ENCODE results near the gene CTSW. TPM values are rescaled to one million over a fixed set of nuclear protein-coding genes. Genes with fewer than 3 reads are reported as not detected.
"Not testable (repeated sequence)": the region's sequence is repeated elsewhere in the genome, so short reads cannot be mapped to it uniquely, and the experiment has no call there.

Gene CTSW
- total RNA-seq, 1 experiment from 2014 or later = not detected

GRCh38 chr11:65891219-65892136 is 11.8 kb downstream of the CTSW start:
- no peak for DNase-seq
- peaks cover 26% of the 10 kb centered on the region for H3K4me1 ChIP-seq

GRCh38 chr11:65892137-65892540 is 12.5 kb downstream of the CTSW start:
- H3K27ac Mint-ChIP-seq (ENCODE audit: unreplicated experiment); BruUV-seq (replicated peaks); H3K9me3 ChIP-seq; H3K9me3 Mint-ChIP-seq (ENCODE audit: unreplicated experiment); H3K4me3 ChIP-seq (ENCODE audit: low read depth, low read length); CTCF ChIA-PET; H3K36me3 ChIP-seq (ENCODE audit: control insufficient read depth, insufficient read depth, low read length); H3K27me3 ChIP-seq (replicated peaks; ENCODE audit: control insufficient read depth, insufficient read depth, low read length); DNase-seq; intact Hi-C loops (cut with micrococcal nuclease; ENCODE audit: unreplicated experiment); H3K27me3 Mint-ChIP-seq (ENCODE audit: insufficient read depth, unreplicated experiment): not testable (repeated sequence)
- peak overlapping the region; percentile 82 for H3K4me3 Mint-ChIP-seq (ENCODE audit: unreplicated experiment)
- peaks cover 21% of the 10 kb centered on the region for H3K4me1 ChIP-seq
- H3K36me3 Mint-ChIP-seq (ENCODE audit: insufficient read depth, unreplicated experiment) = peaks cover 35% of the 10 kb centered on the region
- H3K4me1 Mint-ChIP-seq (ENCODE audit: low read depth, unreplicated experiment) = peaks cover 21% of the 10 kb centered on the region
- POLR2A ChIA-PET = interaction anchor here (2.5 kb wide), 1 partner anchor 7 kb away, joined by 27 read pairs; the partner anchor contains the start of gene FOSL1

More at GRCh38 chr11:65891219-65892136, 11.8 kb downstream of the CTSW start:
- peak overlapping the region; percentile 82 for H3K4me3 Mint-ChIP-seq (ENCODE audit: unreplicated experiment)
- H3K4me3 ChIP-seq (ENCODE audit: low read depth, low read length) = peak overlapping the region; percentile 81
- CTCF ChIA-PET = interaction anchor here (0.6 to 7.8 kb wide), 23 partner anchors 9 to 421 kb away, joined by 3 to 241 read pairs (median 5); partner anchors contain the start of genes BANF1, CFL1, EIF1AD and FOSL1
- no peaks in the 10 kb centered on the region for H3K9me3 ChIP-seq
- H3K27ac Mint-ChIP-seq (ENCODE audit: unreplicated experiment) = no peak overlapping the region
- H3K9me3 Mint-ChIP-seq (ENCODE audit: unreplicated experiment) = no peaks in the 10 kb centered on the region
- H3K27me3 ChIP-seq (replicated peaks; ENCODE audit: control insufficient read depth, insufficient read depth, low read length) = no peaks in the 10 kb centered on the region
- TF ChIP-seq CTCF (IDR thresholded peaks at IDR 0.05; ENCODE audit: insufficient read depth in 1 of 2, low read depth in 1 of 2, low read length in 1 of 2, severe bottlenecking in 1 of 2, unreplicated experiment in 1 of 2) = no peak
- H3K36me3 Mint-ChIP-seq (ENCODE audit: insufficient read depth, unreplicated experiment) = peaks cover 35% of the 10 kb centered on the region
- intact Hi-C loops (cut with micrococcal nuclease; ENCODE audit: unreplicated experiment) = loop anchor here (2.0 kb wide), 2 partner anchors 27 to 69 kb away; partner anchors contain the start of genes C11orf68, DRAP1 and SART1
- BruUV-seq (replicated peaks) = TSS peak; percentile 50
- H3K27me3 Mint-ChIP-seq (ENCODE audit: insufficient read depth, unreplicated experiment) = no peaks in the 10 kb centered on the region
- H3K36me3 ChIP-seq (ENCODE audit: control insufficient read depth, insufficient read depth, low read length) = no peaks in the 10 kb centered on the region
- POLR2A ChIA-PET = interaction anchor here (0.6 to 2.5 kb wide), 11 partner anchors 8 to 725 kb away, joined by 3 to 33 read pairs (median 4); partner anchors contain the start of genes BANF1, CFL1, EIF1AD and FOSL1
- peaks cover 27% of the 10 kb centered on the region for H3K4me1 Mint-ChIP-seq (ENCODE audit: low read depth, unreplicated experiment)

GRCh38 chr11:65892661-65893317 is 13.2 kb downstream of the CTSW start:
- H3K9me3 ChIP-seq = no peaks in the 10 kb centered on the region
- no peaks in the 10 kb centered on the region for H3K36me3 ChIP-seq (ENCODE audit: control insufficient read depth, insufficient read depth, low read length)
- no peak overlapping the region for H3K4me3 Mint-ChIP-seq (ENCODE audit: unreplicated experiment)
- H3K9me3 Mint-ChIP-seq (ENCODE audit: unreplicated experiment) = no peaks in the 10 kb centered on the region
- ChIA-PET CTCF (no interaction called here), POLR2A (no interaction called here)
- no peak overlapping the region for H3K27ac Mint-ChIP-seq (ENCODE audit: unreplicated experiment)
- H3K27me3 Mint-ChIP-seq (ENCODE audit: insufficient read depth, unreplicated experiment) = no peaks in the 10 kb centered on the region
- peaks cover 30% of the 10 kb centered on the region for H3K36me3 Mint-ChIP-seq (ENCODE audit: insufficient read depth, unreplicated experiment)
- H3K4me3 ChIP-seq (ENCODE audit: low read depth, low read length) = no peak overlapping the region
- no peaks in the 10 kb centered on the region for H3K27me3 ChIP-seq (replicated peaks; ENCODE audit: control insufficient read depth, insufficient read depth, low read length)
- intact Hi-C loops (cut with micrococcal nuclease; ENCODE audit: unreplicated experiment) = no loop called here
- no peak for TF ChIP-seq CTCF (IDR thresholded peaks at IDR 0.05; ENCODE audit: insufficient read depth in 1 of 2, low read depth in 1 of 2, low read length in 1 of 2, severe bottlenecking in 1 of 2, unreplicated experiment in 1 of 2)
- no peak for DNase-seq
- H3K4me1 ChIP-seq = peaks cover 18% of the 10 kb centered on the region
- peaks cover 21% of the 10 kb centered on the region for H3K4me1 Mint-ChIP-seq (ENCODE audit: low read depth, unreplicated experiment)
- no TSS peak for BruUV-seq (replicated peaks)

Data from Caco-2 (cell line).